Astrocyte (in vitro differentiated cells and primary cell): ENCODE data around the gene ESRRB. TPM values are rescaled to one million over a fixed set of nuclear protein-coding genes. Genes with fewer than 3 reads are reported as not detected.

Experiments
- DNase-seq: peaks from one replicate; pipeline ENCODE4 v3.0.0-alpha.2; 2010; ENCODE audit warnings: low read depth
- FAIRE-seq: peaks from 2 replicates; lab custom pipeline; 2011; peaks lifted over from hg19 to GRCh38; lab: Jason Lieb, UNC
- H2AFZ ChIP-seq: 2 replicates; pipeline ENCODE4 v1.6.0; 2012; ENCODE audit warnings: low read depth, low read length, inconsistent platforms
- H3K27ac ChIP-seq: 2 replicates; pipeline ENCODE4 v1.5.1; 2011; ENCODE audit warnings: low read depth, low read length, inconsistent platforms
- H3K27me3 ChIP-seq: 2 replicates; pipeline ENCODE4 v1.6.0; 2011; ENCODE audit warnings: low read length, inconsistent platforms; ENCODE audit not compliant: insufficient read depth
- H3K36me3 ChIP-seq: 2 replicates; pipeline ENCODE4 v1.5.1; 2011; ENCODE audit warnings: low read length, inconsistent platforms; ENCODE audit not compliant: insufficient read depth
- H3K4me1 ChIP-seq: 2 replicates; pipeline ENCODE4 v1.5.1; 2011; ENCODE audit warnings: low read length, inconsistent platforms; ENCODE audit not compliant: insufficient read depth
- H3K4me2 ChIP-seq: 2 replicates; pipeline ENCODE4 v1.6.0; 2012; ENCODE audit warnings: low read length, inconsistent platforms
- H3K4me3 ChIP-seq: 2 replicates; pipeline ENCODE4 v1.5.1; 2011; ENCODE audit warnings: low read depth, mild to moderate bottlenecking, low read length, inconsistent platforms; ENCODE audit not compliant: insufficient read depth
- H3K79me2 ChIP-seq: 2 replicates; pipeline ENCODE4 v1.6.0; 2012; ENCODE audit warnings: mild to moderate bottlenecking, low read length, inconsistent platforms; ENCODE audit not compliant: insufficient read depth
- H3K9ac ChIP-seq: 2 replicates; pipeline ENCODE4 v1.6.0; 2012; ENCODE audit warnings: mild to moderate bottlenecking, low read length, inconsistent platforms
- H3K9me3 ChIP-seq: 2 replicates; pipeline ENCODE4 v1.5.1; 2012; ENCODE audit warnings: low read depth, mild to moderate bottlenecking, low read length, inconsistent platforms; ENCODE audit not compliant: insufficient read depth
- H4K20me1 ChIP-seq: 2 replicates; pipeline ENCODE4 v1.6.0; 2012; ENCODE audit warnings: low read length, inconsistent platforms; ENCODE audit not compliant: insufficient read depth
- H3K27ac Mint-ChIP-seq: one replicate; pipeline ENCODE4 v1.8.0; 2021; ENCODE audit warnings: mild to moderate bottlenecking, mixed read lengths; ENCODE audit not compliant: unreplicated experiment
- H3K27me3 Mint-ChIP-seq: one replicate; pipeline ENCODE4 v1.8.0; 2021; ENCODE audit warnings: low read depth, mixed read lengths; ENCODE audit not compliant: unreplicated experiment
- H3K36me3 Mint-ChIP-seq: one replicate; pipeline ENCODE4 v1.8.0; 2021; ENCODE audit warnings: low read depth, mixed read lengths; ENCODE audit not compliant: unreplicated experiment
- H3K4me1 Mint-ChIP-seq: one replicate; pipeline ENCODE4 v1.8.0; 2021; ENCODE audit warnings: low read depth, mixed read lengths; ENCODE audit not compliant: unreplicated experiment
- H3K4me3 Mint-ChIP-seq: one replicate; pipeline ENCODE4 v1.8.0; 2021; ENCODE audit warnings: mild to moderate bottlenecking, moderate library complexity, mixed read lengths; ENCODE audit not compliant: unreplicated experiment
- H3K9me3 Mint-ChIP-seq: one replicate; pipeline ENCODE4 v1.8.0; 2021; ENCODE audit warnings: mild to moderate bottlenecking, mixed read lengths; ENCODE audit not compliant: unreplicated experiment
- EZH2 ChIP-seq: IDR thresholded peaks from 2 replicates; pipeline ENCODE4 v1.6.1; 2012; ENCODE audit warnings: mild to moderate bottlenecking, low read length, inconsistent platforms; ENCODE audit not compliant: insufficient read depth
- total RNA-seq: library from RNA; stranded (reverse); gene quantifications from 2 replicates; pipeline ENCODE4 v1.2.1, GENCODE V29; 2021
- TF ChIP-seq, protein P1 (sequence below): IDR thresholded peaks from 2 replicates; pipeline ENCODE4 v1.5.1; 2011; ENCODE audit warnings: low read depth, mild to moderate bottlenecking, inconsistent platforms, low read length, moderate library complexity; ENCODE audit not compliant: insufficient read depth

Gene ESRRB
- total RNA-seq, 1 donor from 2014 or later, result not detected

DNA sequence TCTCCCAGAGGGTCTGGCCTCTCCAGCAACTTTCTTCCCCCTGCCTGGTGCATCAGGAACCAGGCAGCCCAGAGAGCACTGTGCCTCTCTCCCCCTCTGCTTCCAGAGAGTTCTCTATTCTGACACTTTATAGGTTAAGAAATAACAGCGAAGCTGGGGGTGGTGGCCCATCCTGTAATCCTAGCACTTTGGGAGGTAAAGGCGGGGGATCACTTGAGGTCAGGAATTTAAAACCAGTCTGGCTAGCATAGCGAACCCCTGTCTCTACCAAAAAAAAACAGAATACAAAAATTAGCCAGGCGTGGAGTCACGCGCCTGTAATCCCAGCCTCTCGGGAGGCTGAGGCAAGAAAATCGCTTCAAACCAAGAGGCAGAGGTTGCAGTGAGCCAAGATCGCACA lies 58.3 kb downstream of the ESRRB start:
- no peaks in the 10 kb centered on the region for H3K9me3 ChIP-seq
- no peaks in the 10 kb centered on the region for H3K79me2 ChIP-seq
- H3K4me3 Mint-ChIP-seq, result no peak overlapping the region
- H3K36me3 ChIP-seq, result no peaks in the 10 kb centered on the region
- no peak overlapping the region for H2AFZ ChIP-seq
- no peak overlapping the region for H3K4me3 ChIP-seq
- no peak overlapping the region for H3K9ac ChIP-seq
- no peak overlapping the region for H3K4me2 ChIP-seq
- H4K20me1 ChIP-seq, result no peaks in the 10 kb centered on the region
- DNase-seq (no peak), FAIRE-seq (no peak)
- no peak overlapping the region for H3K27ac ChIP-seq
- H3K4me1 Mint-ChIP-seq, result peaks cover 5% of the 10 kb centered on the region
- H3K36me3 Mint-ChIP-seq, result no peaks in the 10 kb centered on the region
- H3K27ac Mint-ChIP-seq, result no peak overlapping the region
- no peaks in the 10 kb centered on the region for H3K9me3 Mint-ChIP-seq
- peaks cover 51% of the 10 kb centered on the region for H3K27me3 Mint-ChIP-seq
- no peaks in the 10 kb centered on the region for H3K27me3 ChIP-seq
- H3K4me1 ChIP-seq, result no peaks in the 10 kb centered on the region
- TF ChIP-seq, protein P1, sequence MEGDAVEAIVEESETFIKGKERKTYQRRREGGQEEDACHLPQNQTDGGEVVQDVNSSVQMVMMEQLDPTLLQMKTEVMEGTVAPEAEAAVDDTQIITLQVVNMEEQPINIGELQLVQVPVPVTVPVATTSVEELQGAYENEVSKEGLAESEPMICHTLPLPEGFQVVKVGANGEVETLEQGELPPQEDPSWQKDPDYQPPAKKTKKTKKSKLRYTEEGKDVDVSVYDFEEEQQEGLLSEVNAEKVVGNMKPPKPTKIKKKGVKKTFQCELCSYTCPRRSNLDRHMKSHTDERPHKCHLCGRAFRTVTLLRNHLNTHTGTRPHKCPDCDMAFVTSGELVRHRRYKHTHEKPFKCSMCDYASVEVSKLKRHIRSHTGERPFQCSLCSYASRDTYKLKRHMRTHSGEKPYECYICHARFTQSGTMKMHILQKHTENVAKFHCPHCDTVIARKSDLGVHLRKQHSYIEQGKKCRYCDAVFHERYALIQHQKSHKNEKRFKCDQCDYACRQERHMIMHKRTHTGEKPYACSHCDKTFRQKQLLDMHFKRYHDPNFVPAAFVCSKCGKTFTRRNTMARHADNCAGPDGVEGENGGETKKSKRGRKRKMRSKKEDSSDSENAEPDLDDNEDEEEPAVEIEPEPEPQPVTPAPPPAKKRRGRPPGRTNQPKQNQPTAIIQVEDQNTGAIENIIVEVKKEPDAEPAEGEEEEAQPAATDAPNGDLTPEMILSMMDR, result no peak
- TF ChIP-seq EZH2, result no peak

DNA sequence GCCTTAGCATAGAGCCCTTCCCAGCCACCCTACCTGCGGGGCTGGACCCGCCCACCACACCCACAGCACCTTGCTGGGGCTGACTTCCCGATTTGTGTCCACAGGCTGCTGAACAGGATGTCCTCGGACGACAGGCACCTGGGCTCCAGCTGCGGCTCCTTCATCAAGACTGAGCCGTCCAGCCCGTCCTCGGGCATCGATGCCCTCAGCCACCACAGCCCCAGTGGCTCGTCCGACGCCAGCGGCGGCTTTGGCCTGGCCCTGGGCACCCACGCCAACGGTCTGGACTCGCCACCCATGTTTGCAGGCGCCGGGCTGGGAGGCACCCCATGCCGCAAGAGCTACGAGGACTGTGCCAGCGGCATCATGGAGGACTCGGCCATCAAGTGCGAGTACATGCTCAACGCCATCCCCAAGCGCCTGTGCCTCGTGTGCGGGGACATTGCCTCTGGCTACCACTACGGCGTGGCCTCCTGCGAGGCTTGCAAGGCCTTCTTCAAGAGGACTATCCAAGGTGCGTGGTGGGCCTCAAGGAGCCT lies 63.4 kb downstream of the ESRRB start:
- Mint-ChIP-seq H3K9me3 (no peaks in the 10 kb centered on the region), H3K4me1 (no peaks in the 10 kb centered on the region), H3K4me3 (no peak overlapping the region), H3K27me3 (peaks cover 31% of the 10 kb centered on the region), H3K36me3 (no peaks in the 10 kb centered on the region), H3K27ac (no peak overlapping the region)
- Histone ChIP-seq H2AFZ (no peak overlapping the region), H4K20me1 (no peaks in the 10 kb centered on the region), H3K27ac (no peak overlapping the region), H3K9ac (no peak overlapping the region), H3K4me3 (no peak overlapping the region), H3K4me1 (no peaks in the 10 kb centered on the region), H3K36me3 (no peaks in the 10 kb centered on the region), H3K27me3 (no peaks in the 10 kb centered on the region), H3K79me2 (no peaks in the 10 kb centered on the region), H3K9me3 (no peaks in the 10 kb centered on the region), H3K4me2 (no peak overlapping the region)
- FAIRE-seq, result no peak
- no peak for DNase-seq
- TF ChIP-seq, protein P1, result no peak
- TF ChIP-seq EZH2, result no peak

DNA sequence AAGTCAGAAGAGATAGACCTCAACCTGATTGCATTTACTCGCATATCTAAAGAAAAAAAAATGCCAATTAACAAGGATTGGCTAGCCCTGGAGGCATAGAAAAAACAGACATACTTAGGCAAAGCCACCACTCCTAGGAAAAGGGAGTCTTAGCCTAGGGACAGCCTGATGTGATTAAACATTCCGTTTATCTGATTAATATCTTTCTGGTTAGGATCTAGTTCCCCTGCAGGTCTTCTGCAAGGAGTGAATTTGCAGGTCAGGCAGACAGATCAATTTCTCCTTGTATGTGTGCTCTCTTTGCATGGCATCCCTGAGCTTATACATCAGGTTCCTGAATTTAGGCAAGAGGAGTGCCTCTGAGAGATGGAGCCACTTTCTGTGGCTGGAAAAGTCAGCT lies 70.5 kb downstream of the ESRRB start:
- no peak for FAIRE-seq
- Mint-ChIP-seq H3K36me3 (no peaks in the 10 kb centered on the region), H3K4me3 (no peak overlapping the region), H3K9me3 (no peaks in the 10 kb centered on the region), H3K27ac (no peak overlapping the region), H3K27me3 (peaks cover 31% of the 10 kb centered on the region), H3K4me1 (no peaks in the 10 kb centered on the region)
- Histone ChIP-seq H3K4me3 (no peak overlapping the region), H3K79me2 (no peaks in the 10 kb centered on the region), H3K4me1 (no peaks in the 10 kb centered on the region), H4K20me1 (no peaks in the 10 kb centered on the region), H3K36me3 (no peaks in the 10 kb centered on the region), H2AFZ (no peak overlapping the region), H3K4me2 (no peak overlapping the region), H3K27me3 (no peaks in the 10 kb centered on the region), H3K9ac (no peak overlapping the region), H3K9me3 (no peaks in the 10 kb centered on the region), H3K27ac (no peak overlapping the region)
- no peak for DNase-seq
- TF ChIP-seq EZH2, result no peak
- TF ChIP-seq, protein P1, result no peak
